ENCODE results near the gene OLFML1.

Gene OLFML1

GRCh38 chr11:7444091-7444981 is 41.0 kb upstream of the OLFML1 start:
- no peak for TF ChIP-seq CTCF (IDR thresholded peaks at IDR 0.05; ENCODE audit: borderline replicate concordance, insufficient read depth, low read depth, low read length)
- H3K4me3 ChIP-seq (ENCODE audit: low read depth, low read length), result no peak overlapping the region

GRCh38 chr11:7445564-7445963 is 39.7 kb upstream of the OLFML1 start:
- no peak for TF ChIP-seq CTCF (IDR thresholded peaks at IDR 0.05; ENCODE audit: borderline replicate concordance, insufficient read depth, low read depth, low read length)

GRCh38 chr11:7448201-7448600 is 37.1 kb upstream of the OLFML1 start:
- TF ChIP-seq CTCF (IDR thresholded peaks at IDR 0.05; ENCODE audit: borderline replicate concordance, insufficient read depth, low read depth, low read length), result no peak
- H3K4me3 ChIP-seq (ENCODE audit: low read depth, low read length), result no peak overlapping the region

More at GRCh38 chr11:7445564-7445963, 39.7 kb upstream of the OLFML1 start:
- H3K4me3 ChIP-seq (ENCODE audit: low read depth, low read length), result no peak overlapping the region

GRCh38 chr11:7449211-7449840 is 36.0 kb upstream of the OLFML1 start:
- no peak overlapping the region for H3K4me3 ChIP-seq (ENCODE audit: low read depth, low read length)
- no peak for TF ChIP-seq CTCF (IDR thresholded peaks at IDR 0.05; ENCODE audit: borderline replicate concordance, insufficient read depth, low read depth, low read length)

GRCh38 chr11:7449841-7450214 is 35.5 kb upstream of the OLFML1 start:
- TF ChIP-seq CTCF (IDR thresholded peaks at IDR 0.05; ENCODE audit: borderline replicate concordance, insufficient read depth, low read depth, low read length), result no peak

GRCh38 chr11:7450836-7451235 is 34.5 kb upstream of the OLFML1 start:
- TF ChIP-seq CTCF (IDR thresholded peaks at IDR 0.05; ENCODE audit: borderline replicate concordance, insufficient read depth, low read depth, low read length), result no peak

More at GRCh38 chr11:7449841-7450214, 35.5 kb upstream of the OLFML1 start:
- no peak overlapping the region for H3K4me3 ChIP-seq (ENCODE audit: low read depth, low read length)

More at GRCh38 chr11:7450836-7451235, 34.5 kb upstream of the OLFML1 start:
- H3K4me3 ChIP-seq (ENCODE audit: low read depth, low read length), result no peak overlapping the region

Measured in GM12875 (cell line).